ENCODE data around the gene GRAMD1A.
"Not testable (repeated sequence)": the region's sequence is repeated elsewhere in the genome, so short reads cannot be mapped to it uniquely, and the experiment has no call there.

GRAMD1A gene

GRCh38 chr19:35004517-35005255, 4.6 kb downstream of the GRAMD1A start:
- no peak for DNase-seq

- DNase-seq = no peak
Observed at GRCh38 chr19:35005256-35005977, 5.3 kb downstream of the GRAMD1A start.

GRCh38 chr19:35006007-35006341, 5.9 kb downstream of the GRAMD1A start:
- DNase-seq = not testable (repeated sequence)

GRCh38 chr19:35006342-35006998, 6.3 kb downstream of the GRAMD1A start:
- no peak for DNase-seq

GRCh38 chr19:35006999-35007365, 6.9 kb downstream of the GRAMD1A start:
- DNase-seq = no peak

- DNase-seq = not testable (repeated sequence)
Observed at GRCh38 chr19:35007427-35007826, 7.3 kb downstream of the GRAMD1A start.

- no peak for DNase-seq
Observed at GRCh38 chr19:35008891-35009341, 8.8 kb downstream of the GRAMD1A start.

- no peak for DNase-seq
Observed at GRCh38 chr19:35009424-35010415, 9.6 kb downstream of the GRAMD1A start.

- peak; percentile 33 to 49 for DNase-seq
Observed at GRCh38 chr19:35011091-35011689, 11.1 kb downstream of the GRAMD1A start.

GRCh38 chr19:35011737-35012682, 11.9 kb downstream of the GRAMD1A start:
- DNase-seq = peak; percentile 27 to 34

GRCh38 chr19:35013041-35013819, 13.1 kb downstream of the GRAMD1A start:
- DNase-seq = peak; percentile 83 to 86

GRCh38 chr19:35013820-35014754, 14.0 kb downstream of the GRAMD1A start:
- peak; percentile 79 to 80 for DNase-seq

GRCh38 chr19:35014774-35015173, 14.7 kb downstream of the GRAMD1A start:
- DNase-seq = not testable (repeated sequence)

GRCh38 chr19:35015270-35015953, 15.3 kb downstream of the GRAMD1A start:
- no peak for DNase-seq

GRCh38 chr19:35015954-35016351, 15.8 kb downstream of the GRAMD1A start:
- DNase-seq = no peak

GRCh38 chr19:35017507-35017906, 17.4 kb downstream of the GRAMD1A start:
- no peak for DNase-seq

GRCh38 chr19:35018379-35018778, 18.3 kb downstream of the GRAMD1A start:
- no peak for DNase-seq

- no peak for DNase-seq
Observed at GRCh38 chr19:35019144-35019543, 19.0 kb downstream of the GRAMD1A start.

All from CD4-positive, alpha-beta T cell treated with Interleukin-1 beta for 1 hour (primary cell).